Cardiac muscle cell (in vitro differentiated cells and primary cell): Measurements from ENCODE around the gene SCUBE1. TPM values are rescaled to one million over a fixed set of nuclear protein-coding genes. Genes with fewer than 3 reads are reported as not detected.
A peak's percentile ranks its signal among the peaks of the same experiment; 100 is the strongest.

Experiments
- DNase-seq, 2 donors: peaks; one replicate each; pipeline versions ENCODE4 v3.0.0 to v3.0.0-alpha.2; 2010 to 2017; ENCODE audit warnings: low read depth in 1 of 2, low spot score in 1 of 2
- H3K27ac ChIP-seq: fragments of 200-600 bp; sonication (generic); 2 replicates; pipeline ENCODE4 v1.5.1; 2016
- H3K27me3 ChIP-seq: fragments of 200-600 bp; sonication (generic); 2 replicates; pipeline ENCODE4 v1.6.0; 2016; ENCODE audit warnings: control low read depth
- H3K36me3 ChIP-seq: fragments of 200-600 bp; sonication (generic); 2 replicates; pipeline ENCODE4 v1.5.1; 2016; ENCODE audit warnings: control low read depth
- H3K4me1 ChIP-seq: fragments of 200-600 bp; sonication (generic); 2 replicates; pipeline ENCODE4 v1.8.1; 2017; ENCODE audit warnings: low read depth, mild to moderate bottlenecking, mixed run types
- H3K4me3 ChIP-seq: fragments of 200-600 bp; sonication (generic); 2 replicates; pipeline ENCODE4 v1.5.1; 2016; ENCODE audit warnings: mild to moderate bottlenecking
- H3K9me3 ChIP-seq: fragments of 200-600 bp; sonication (generic); 2 replicates; pipeline ENCODE4 v1.5.1; 2017; ENCODE audit warnings: low read depth, mild to moderate bottlenecking, control low read depth
- CTCF ChIP-seq: IDR thresholded peaks from 2 replicates; pipeline ENCODE4 v1.5.1; 2012; ENCODE audit warnings: low read depth, mild to moderate bottlenecking, low read length
- polyA plus RNA-seq: library from polyadenylated mRNA; unstranded; fragments of >200 nt; fragmentation: Nextera tagmentation; extraction: Ambion mirVana; gene quantifications from 2 replicates; pipeline ENCODE4 v1.2.1, GENCODE V29; 2016
- total RNA-seq: library from RNA; depleted of rRNA; stranded (reverse); fragments of >200 nt; gene quantifications from 2 replicates; pipeline ENCODE4 v1.2.3, GENCODE V29; 2016

SCUBE1 gene
- total and polyA plus RNA-seq, 2 experiments from 2014 or later, result 2.1 to 6.9 TPM

GRCh38 chr22:43262990-43263644, 80.1 kb downstream of the SCUBE1 start:
- Histone ChIP-seq H3K27me3 (no peaks in the 10 kb centered on the region), H3K9me3 (no peaks in the 10 kb centered on the region), H3K36me3 (no peaks in the 10 kb centered on the region), H3K27ac (peak overlapping the region; percentile 20), H3K4me1 (peaks cover 26% of the 10 kb centered on the region), H3K4me3 (no peak overlapping the region)
- TF ChIP-seq CTCF, result no peak
- peak in 1 of 2 donors; percentile 49 for DNase-seq

GRCh38 chr22:43260331-43261231, 82.6 kb downstream of the SCUBE1 start:
- no peak for TF ChIP-seq CTCF
- no peaks in the 10 kb centered on the region for H3K36me3 ChIP-seq
- H3K27ac ChIP-seq, result no peak overlapping the region

GRCh38 chr22:43257961-43258360, 85.2 kb downstream of the SCUBE1 start:
- peaks cover 8% of the 10 kb centered on the region for H3K4me1 ChIP-seq
- no peaks in the 10 kb centered on the region for H3K27me3 ChIP-seq
- no peak overlapping the region for H3K27ac ChIP-seq
- H3K9me3 ChIP-seq, result no peaks in the 10 kb centered on the region
- no peaks in the 10 kb centered on the region for H3K36me3 ChIP-seq
- no peak for DNase-seq
- no peak overlapping the region for H3K4me3 ChIP-seq
- TF ChIP-seq CTCF, result no peak

More at GRCh38 chr22:43260331-43261231, 82.6 kb downstream of the SCUBE1 start:
- DNase-seq, result no peak
- H3K9me3 ChIP-seq, result no peaks in the 10 kb centered on the region
- peaks cover 34% of the 10 kb centered on the region for H3K4me1 ChIP-seq
- no peak overlapping the region for H3K4me3 ChIP-seq
- H3K27me3 ChIP-seq, result no peaks in the 10 kb centered on the region

GRCh38 chr22:43257549-43257948, 85.6 kb downstream of the SCUBE1 start:
- H3K4me1 ChIP-seq, result peaks cover 8% of the 10 kb centered on the region
- no peaks in the 10 kb centered on the region for H3K36me3 ChIP-seq
- no peak for TF ChIP-seq CTCF
- H3K27me3 ChIP-seq, result no peaks in the 10 kb centered on the region
- H3K9me3 ChIP-seq, result no peaks in the 10 kb centered on the region
- no peak overlapping the region for H3K4me3 ChIP-seq
- H3K27ac ChIP-seq, result no peak overlapping the region
- no peak for DNase-seq

GRCh38 chr22:43256976-43257545, 86.1 kb downstream of the SCUBE1 start:
- no peak overlapping the region for H3K4me3 ChIP-seq
- no peaks in the 10 kb centered on the region for H3K9me3 ChIP-seq
- no peak for TF ChIP-seq CTCF
- no peak overlapping the region for H3K27ac ChIP-seq
- peaks cover 8% of the 10 kb centered on the region for H3K4me1 ChIP-seq
- no peaks in the 10 kb centered on the region for H3K27me3 ChIP-seq
- DNase-seq, result no peak
- no peaks in the 10 kb centered on the region for H3K36me3 ChIP-seq
